Neural cell (in vitro differentiated cells): Measurements from ENCODE around the gene TRMT1.

Experiments
- CTCF ChIP-seq: fragments of 450-650 bp; IDR thresholded peaks from 2 replicates; pipeline ENCODE4 v1.5.1; 2014; ENCODE audit warnings: antibody characterized with exemption, mild to moderate bottlenecking, moderate library complexity; ENCODE audit not compliant: poor library complexity, severe bottlenecking
- POLR2AphosphoS5 ChIP-seq: IDR thresholded peaks from 2 replicates; pipeline ENCODE4 v1.6.1; 2012

GRCh38 chr19:13121551-13122274 is 5.2 kb upstream of the TRMT1 start:
- TF ChIP-seq CTCF (no peak), POLR2AphosphoS5 (no peak)
